C4-2B (cell line): ENCODE results near the gene SCTR.

Experiments
- H3K27ac ChIP-seq: fragments of 450-650 bp; 2 replicates; pipeline ENCODE4 v1.5.1; 2017
- ZFX ChIP-seq: fragments of 450-650 bp; IDR thresholded peaks from 2 replicates; pipeline ENCODE4 v1.6.1; 2017
- TF ChIP-seq, protein P1 (sequence below): fragments of 450-650 bp; conservative IDR thresholded peaks from 2 replicates; pipeline ENCODE4 v1.5.1; 2017; ENCODE audit warnings: mild to moderate bottlenecking

Gene SCTR

DNA sequence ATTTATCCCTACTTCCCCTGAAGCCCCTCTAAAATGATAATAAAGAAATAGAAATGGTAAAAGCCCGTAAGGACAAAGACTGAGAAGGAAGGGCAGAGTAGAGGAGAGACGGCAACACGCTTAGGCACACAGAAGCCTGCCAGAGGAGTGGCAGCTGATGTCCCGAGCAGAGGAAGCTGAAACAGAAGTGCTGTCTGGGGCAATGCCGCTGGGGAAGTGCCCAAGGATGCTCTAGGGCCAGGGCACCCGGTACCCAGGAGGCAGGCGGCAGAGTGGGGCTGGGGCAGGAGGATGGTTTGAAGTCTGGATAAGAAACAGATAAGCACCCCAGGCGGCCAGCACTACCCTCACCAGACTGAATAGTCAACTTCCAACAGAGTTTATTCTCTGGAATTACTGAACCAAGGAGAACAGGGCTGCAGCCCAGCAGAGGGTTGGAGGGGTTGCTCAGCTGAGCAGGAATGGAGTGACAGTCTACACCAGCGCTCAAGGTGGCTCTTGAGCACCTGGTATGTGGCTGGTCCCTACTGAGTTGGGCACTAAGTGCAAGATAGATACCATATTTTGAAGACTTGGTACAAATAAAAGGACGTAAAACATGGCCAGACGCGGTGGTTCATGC lies 70.2 kb downstream of the SCTR start:
- TF ChIP-seq ZFX, result no peak
- TF ChIP-seq, protein P1, sequence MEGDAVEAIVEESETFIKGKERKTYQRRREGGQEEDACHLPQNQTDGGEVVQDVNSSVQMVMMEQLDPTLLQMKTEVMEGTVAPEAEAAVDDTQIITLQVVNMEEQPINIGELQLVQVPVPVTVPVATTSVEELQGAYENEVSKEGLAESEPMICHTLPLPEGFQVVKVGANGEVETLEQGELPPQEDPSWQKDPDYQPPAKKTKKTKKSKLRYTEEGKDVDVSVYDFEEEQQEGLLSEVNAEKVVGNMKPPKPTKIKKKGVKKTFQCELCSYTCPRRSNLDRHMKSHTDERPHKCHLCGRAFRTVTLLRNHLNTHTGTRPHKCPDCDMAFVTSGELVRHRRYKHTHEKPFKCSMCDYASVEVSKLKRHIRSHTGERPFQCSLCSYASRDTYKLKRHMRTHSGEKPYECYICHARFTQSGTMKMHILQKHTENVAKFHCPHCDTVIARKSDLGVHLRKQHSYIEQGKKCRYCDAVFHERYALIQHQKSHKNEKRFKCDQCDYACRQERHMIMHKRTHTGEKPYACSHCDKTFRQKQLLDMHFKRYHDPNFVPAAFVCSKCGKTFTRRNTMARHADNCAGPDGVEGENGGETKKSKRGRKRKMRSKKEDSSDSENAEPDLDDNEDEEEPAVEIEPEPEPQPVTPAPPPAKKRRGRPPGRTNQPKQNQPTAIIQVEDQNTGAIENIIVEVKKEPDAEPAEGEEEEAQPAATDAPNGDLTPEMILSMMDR, result no peak
- no peak overlapping the region for H3K27ac ChIP-seq

DNA sequence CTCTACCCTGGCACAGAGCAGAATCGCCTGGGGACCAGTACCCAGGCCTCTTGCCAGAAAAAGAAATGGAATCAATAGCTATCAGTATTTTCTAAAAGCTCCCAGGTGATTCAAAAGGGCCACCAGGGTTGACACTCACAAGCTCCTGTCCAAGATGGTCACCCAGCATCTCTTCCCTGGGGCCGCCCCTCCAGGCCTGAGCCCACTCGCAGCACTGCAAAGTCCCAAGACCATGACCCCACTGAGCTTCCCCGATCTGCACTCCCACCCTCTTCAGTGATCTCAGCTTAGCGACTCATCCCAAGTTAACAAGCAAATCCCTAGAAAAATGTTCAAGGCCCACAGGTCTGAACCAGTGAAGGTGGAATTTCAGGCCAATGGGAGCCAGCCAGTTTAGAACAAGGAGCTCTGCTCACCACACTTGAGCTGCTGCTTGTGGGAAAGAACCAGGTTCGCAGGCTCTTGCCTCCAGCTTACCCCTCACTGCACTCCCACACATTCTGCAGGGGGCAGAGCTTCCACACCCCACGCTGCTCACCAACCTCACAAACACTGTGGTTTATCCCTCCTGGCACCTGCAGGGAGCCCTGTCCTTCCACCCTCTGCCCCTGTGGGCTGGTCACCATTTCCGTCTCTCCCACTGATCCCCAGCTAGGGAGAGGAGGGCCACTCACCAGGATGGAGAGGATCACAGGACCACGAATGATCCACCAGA lies 72.8 kb downstream of the SCTR start:
- no peak overlapping the region for H3K27ac ChIP-seq
- TF ChIP-seq, protein P1, result no peak
- no peak for TF ChIP-seq ZFX

DNA sequence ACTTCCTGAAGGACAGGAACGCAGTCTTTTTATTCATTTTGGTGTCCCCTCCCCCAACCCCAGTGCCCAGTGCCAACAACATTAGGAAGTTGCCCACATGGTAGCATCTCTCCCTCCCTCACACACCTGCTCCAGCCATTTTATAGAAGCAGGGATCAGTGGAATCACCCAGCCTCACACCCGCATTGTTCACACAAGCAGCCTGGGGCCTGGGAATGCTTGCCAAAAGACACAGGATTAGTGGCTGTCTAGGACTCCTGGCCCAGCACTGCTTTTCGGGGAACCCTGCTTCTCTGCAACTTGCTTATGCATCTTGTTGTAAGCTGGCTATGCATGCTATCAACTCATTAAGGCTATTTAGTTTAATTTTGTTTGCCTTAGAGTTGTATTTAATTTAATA lies 74.8 kb downstream of the SCTR start:
- TF ChIP-seq, protein P1, result no peak
- TF ChIP-seq ZFX, result no peak
- H3K27ac ChIP-seq, result no peak overlapping the region

DNA sequence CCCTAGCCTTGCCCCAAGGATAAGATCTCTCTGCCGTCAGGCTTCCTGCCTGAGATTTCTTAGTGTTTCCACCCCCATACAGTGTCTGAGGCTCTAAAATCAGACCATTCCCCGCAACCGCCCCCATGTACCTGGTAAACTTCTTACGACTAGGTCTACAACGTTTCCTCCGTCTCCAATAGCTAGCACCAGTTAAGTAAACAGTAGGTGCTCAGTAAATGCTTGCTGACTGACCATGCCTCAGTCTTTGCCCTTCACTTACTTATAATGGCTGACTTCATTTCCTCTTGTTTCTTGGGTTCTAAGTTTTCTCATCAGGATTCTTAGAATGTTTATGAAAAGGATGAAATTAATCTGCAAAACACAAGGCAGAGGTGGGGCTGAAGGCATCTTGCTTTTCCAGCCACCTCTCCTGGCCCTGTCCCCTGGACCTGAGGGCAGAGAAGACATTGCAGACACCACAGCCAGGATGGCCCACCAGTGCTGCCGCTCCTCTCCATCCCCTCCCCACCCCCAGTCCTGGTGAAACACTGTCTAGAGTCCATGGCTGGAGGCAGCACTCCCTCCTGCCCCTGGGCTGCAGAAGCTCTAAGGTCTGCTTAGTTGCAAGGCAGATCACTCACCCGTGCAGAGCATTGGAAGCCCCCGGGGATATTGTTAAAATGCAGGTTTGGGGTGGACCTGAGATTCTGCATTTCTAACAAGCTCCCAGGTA lies 75.7 kb downstream of the SCTR start:
- TF ChIP-seq ZFX, result no peak
- TF ChIP-seq, protein P1, result no peak
- no peak overlapping the region for H3K27ac ChIP-seq

DNA sequence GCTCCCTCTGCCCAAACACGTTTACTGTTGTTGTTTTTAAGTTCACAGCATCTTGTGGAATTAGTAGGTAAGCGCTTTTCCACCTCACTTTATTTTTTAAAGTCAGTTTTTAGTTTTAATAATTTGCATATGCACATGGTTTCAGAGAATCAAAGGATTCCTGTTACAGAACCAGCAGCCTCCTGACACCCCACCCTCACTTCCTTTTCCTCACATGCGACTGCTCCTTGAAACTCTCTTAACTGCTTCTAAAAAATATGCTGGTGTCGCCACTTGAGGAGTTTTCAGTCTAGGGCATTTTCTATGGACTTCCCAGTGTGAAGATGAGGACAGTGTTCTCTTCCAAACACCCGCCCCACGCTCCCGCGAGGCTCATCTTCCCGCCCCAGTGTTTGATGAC lies 78.2 kb downstream of the SCTR start:
- no peak overlapping the region for H3K27ac ChIP-seq
- TF ChIP-seq, protein P1, result no peak

DNA sequence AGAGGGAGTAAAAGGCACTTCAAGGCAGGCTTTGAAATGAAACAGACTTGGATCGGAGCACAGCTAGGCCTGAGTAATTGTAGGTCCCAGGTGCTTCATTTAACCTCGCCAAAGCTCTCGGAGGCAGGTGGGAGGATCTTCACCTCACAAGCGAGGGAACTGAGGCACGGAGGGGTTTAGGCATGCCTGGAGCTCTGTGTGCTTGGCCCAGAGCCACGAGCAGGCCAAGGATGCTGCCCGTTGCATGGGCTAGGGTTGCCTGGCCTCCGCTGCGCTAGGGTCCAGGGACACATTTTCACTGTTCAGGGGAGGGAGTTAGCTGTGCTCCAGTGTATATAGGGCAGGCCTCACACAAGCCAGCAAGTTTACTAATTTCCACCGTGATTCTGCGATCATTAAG lies 81.4 kb downstream of the SCTR start:
- no peak overlapping the region for H3K27ac ChIP-seq
- TF ChIP-seq ZFX, result no peak
- TF ChIP-seq, protein P1, result no peak

DNA sequence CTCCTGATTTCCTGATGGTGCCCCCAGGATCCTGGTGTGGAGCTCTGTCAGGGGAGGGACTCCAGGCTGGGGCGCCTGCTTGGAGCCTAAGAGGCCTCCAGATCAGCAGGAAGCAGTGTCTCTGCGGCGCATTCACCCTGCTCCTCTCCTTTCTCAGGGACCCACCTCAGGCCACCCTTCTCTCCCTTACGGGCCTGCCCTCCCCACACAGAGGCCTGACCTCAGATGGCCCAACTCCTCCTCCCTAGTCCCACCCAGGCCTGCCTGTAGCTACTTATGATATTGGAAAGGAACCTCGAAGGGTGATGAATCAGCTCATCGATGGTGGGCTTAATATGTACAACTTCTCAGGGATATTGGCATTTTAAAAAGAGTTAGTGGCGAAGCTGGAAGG lies 82.1 kb downstream of the SCTR start:
- TF ChIP-seq ZFX, result no peak
- TF ChIP-seq, protein P1, result no peak
- H3K27ac ChIP-seq, result no peak overlapping the region
